PFSK-1 (cell line): ENCODE data around the gene EVI5L.

ENCODE experiments used
- FOXP2 ChIP-seq: optimal IDR thresholded peaks from 2 replicates; pipeline ENCODE3; 2011; ENCODE audit warnings: borderline replicate concordance, control low read depth, inconsistent platforms; ENCODE audit not compliant: insufficient read depth; ENCODE audit errors: extremely low read length, extremely low read depth
- POLR2AphosphoS5 ChIP-seq: IDR thresholded peaks from 2 replicates; pipeline ENCODE4 v1.6.1; 2012; ENCODE audit warnings: low read depth, mild to moderate bottlenecking, control low read depth, low read length, moderate library complexity
- SIN3A ChIP-seq: IDR thresholded peaks from 2 replicates; pipeline ENCODE4 v1.6.1; 2012; ENCODE audit warnings: mild to moderate bottlenecking, low read length, moderate library complexity, borderline replicate concordance; ENCODE audit not compliant: insufficient read depth
- TAF1 ChIP-seq: IDR thresholded peaks from 2 replicates; pipeline ENCODE4 v1.6.1; 2012; ENCODE audit warnings: low read length, control low read depth, borderline replicate concordance; ENCODE audit not compliant: insufficient read depth
- TF ChIP-seq, protein P1 (sequence below), 2 experiments: IDR thresholded peaks; 2 replicates each; pipeline versions ENCODE4 v1.6.1 to v1.8.0; 2011 to 2012; ENCODE audit warnings: low read depth in 2 of 2, low read length in 2 of 2, control low read depth in 1 of 2, inconsistent platforms in 1 of 2, mild to moderate bottlenecking in 1 of 2, moderate library complexity in 1 of 2; ENCODE audit not compliant: insufficient read depth in 1 of 2

Gene EVI5L

DNA sequence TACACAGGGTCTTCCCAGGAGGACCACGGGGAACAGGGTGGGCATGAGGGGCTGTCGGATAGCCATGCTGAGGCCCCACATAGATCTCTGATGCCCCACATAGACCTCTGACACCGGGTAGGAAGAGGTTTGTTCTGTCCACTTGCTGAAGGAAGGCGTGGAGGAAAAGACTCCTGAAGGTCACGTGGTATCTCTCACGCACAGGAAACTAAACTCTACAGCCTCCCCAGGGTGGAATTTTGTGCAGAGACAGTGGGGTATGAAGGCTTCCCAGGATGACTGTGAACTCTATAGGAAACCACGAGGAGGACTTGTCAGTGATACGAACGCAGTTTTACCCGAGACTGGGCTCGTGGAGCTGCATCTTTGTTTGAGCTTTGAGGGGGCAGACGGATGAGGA lies 2.8 kb downstream of the EVI5L start:
- no peak for TF ChIP-seq TAF1
- TF ChIP-seq, protein P1, sequence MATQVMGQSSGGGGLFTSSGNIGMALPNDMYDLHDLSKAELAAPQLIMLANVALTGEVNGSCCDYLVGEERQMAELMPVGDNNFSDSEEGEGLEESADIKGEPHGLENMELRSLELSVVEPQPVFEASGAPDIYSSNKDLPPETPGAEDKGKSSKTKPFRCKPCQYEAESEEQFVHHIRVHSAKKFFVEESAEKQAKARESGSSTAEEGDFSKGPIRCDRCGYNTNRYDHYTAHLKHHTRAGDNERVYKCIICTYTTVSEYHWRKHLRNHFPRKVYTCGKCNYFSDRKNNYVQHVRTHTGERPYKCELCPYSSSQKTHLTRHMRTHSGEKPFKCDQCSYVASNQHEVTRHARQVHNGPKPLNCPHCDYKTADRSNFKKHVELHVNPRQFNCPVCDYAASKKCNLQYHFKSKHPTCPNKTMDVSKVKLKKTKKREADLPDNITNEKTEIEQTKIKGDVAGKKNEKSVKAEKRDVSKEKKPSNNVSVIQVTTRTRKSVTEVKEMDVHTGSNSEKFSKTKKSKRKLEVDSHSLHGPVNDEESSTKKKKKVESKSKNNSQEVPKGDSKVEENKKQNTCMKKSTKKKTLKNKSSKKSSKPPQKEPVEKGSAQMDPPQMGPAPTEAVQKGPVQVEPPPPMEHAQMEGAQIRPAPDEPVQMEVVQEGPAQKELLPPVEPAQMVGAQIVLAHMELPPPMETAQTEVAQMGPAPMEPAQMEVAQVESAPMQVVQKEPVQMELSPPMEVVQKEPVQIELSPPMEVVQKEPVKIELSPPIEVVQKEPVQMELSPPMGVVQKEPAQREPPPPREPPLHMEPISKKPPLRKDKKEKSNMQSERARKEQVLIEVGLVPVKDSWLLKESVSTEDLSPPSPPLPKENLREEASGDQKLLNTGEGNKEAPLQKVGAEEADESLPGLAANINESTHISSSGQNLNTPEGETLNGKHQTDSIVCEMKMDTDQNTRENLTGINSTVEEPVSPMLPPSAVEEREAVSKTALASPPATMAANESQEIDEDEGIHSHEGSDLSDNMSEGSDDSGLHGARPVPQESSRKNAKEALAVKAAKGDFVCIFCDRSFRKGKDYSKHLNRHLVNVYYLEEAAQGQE (IDR thresholded peaks at IDR 0.05; ENCODE audit: insufficient read depth in 1 of 2, low read depth in 2 of 2, low read length in 2 of 2) = 0 out of 4 replicates have a peak, but pooled peaks of 1 of the 2 experiments have one; percentile 52

DNA sequence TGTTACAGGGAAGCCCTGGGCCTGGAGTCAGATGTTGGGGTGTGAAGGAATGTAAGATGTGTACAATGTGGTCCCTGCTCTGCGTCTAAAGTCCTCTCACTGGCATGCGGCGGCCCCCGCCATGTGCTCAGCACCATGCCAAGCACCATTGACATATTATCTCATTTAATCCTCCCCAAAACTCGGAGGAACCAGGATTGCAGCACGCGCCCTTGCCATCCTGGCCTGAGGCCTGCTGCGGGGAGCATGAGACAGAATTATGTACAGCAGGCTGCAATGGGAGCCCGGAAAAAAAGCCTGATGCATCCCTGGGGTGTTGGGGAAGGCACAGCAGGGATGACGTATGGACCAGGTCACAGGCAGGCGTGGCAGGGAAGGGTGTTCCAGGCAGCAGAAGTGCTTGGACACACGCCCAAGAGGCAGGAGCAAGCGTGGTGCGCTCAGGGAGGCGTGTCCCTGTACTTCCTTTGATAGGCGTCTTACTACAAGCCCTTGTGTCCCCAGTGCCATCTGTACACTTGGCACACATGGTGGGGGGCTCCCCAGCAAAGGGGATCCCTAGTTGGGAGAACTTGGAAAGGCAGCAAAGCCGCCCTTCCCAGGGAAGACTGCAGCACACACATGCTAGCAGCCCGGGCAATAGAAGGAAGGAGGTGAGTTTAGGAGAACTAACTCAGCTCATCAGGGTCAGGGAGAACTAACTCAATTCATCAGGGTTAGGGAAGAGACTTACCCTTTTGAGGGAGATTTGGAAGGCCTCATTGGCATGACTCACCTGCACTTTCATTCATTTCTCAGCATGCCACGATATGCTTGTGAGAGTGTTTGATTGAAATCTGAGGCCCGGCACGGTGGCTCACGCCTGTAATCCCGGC lies 3.4 kb downstream of the EVI5L start:
- TF ChIP-seq FOXP2 (peak; percentile 35), TAF1 (no peak)

DNA sequence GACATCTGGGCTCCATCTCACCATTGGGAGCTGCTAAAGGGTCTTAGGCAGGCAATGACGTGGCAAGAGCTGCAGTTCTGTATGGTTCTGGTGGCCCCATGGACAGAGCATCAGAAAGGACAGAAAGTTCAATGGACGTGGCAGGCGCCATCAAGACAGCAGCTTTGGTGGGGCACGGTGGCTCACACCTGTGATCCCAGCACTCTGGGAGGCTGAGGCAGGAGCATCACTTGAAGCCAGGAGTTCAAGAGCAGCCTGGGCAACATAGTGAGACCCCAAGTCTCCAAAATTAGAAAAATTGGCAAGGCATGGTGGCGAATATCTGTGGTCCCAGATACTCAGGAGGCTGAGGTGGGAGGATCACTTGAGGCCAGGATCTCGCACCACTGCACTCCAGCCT lies 9.5 kb downstream of the EVI5L start:
- no peak for TF ChIP-seq FOXP2
- TF ChIP-seq POLR2AphosphoS5 = no peak
- TF ChIP-seq SIN3A = no peak
- no peak for TF ChIP-seq TAF1
- TF ChIP-seq, protein P1 (IDR thresholded peaks at IDR 0.05; ENCODE audit: insufficient read depth in 1 of 2, low read depth in 2 of 2, low read length in 2 of 2) = no peak

DNA sequence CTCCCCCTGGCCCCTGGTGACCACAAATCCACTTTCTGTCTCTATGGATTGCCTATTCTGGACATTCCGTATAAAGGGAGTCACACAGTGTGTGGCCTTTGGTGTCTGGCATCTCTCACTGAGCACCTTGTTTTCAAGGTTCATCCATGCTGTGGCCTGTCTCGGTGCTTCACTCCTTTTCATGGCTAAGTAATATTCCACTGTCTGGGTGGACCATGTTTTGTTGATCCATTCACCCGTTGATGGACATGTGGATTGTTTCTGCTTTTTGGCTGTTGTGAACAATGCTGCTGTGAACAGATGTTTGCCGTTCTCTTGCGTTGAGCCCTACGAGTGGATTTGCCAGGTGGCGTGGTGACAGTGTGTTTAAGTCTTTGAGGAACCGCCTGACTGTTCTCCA lies 10.6 kb downstream of the EVI5L start:
- TF ChIP-seq SIN3A (no peak), POLR2AphosphoS5 (no peak), TAF1 (no peak), FOXP2 (no peak)
- TF ChIP-seq, protein P1 (IDR thresholded peaks at IDR 0.05; ENCODE audit: insufficient read depth in 1 of 2, low read depth in 2 of 2, low read length in 2 of 2) = no peak

DNA sequence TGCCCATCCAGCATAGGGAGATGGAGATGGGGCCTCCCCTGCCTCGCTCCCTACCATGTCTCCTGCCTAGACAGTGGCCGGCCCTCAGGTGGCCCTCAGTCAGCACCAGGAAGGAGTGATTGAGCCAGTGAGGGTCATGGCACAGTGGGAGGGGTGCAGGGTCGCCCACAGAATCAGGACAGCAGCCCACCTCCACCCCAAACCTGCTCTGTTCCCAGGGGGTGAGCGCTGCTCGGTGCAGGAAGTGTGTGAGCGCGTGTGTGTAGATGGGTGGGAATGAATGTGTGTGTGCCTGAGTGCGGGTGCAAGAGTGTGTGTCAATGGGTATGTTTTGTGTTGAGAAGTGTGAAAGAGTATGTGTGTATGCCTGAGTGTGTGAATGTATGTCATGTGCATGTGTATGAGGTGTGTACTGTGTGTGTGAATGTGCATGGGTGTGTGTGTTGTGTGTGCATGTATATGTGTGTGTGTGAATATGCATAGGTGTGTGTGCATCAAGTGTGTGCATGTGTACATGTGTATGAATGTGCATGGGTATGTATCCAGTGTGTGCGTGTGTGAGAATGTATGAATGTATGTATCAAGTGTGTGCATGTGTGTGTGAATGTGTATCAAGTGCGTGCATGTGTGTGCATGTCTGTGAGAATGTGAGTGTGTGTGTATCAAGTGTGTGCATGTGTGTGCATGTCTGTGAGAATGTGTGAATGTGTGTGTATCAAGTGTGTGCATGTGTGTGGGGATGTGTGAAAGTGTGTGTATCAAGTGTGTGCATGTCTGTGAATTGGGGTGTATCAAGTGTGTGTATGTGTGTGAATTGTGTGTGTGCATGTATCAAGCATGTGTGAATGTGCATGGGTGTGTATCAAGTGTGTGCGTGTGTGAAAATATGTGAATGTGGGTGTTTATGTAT lies 12.0 kb downstream of the EVI5L start:
- TF ChIP-seq, protein P1 (IDR thresholded peaks at IDR 0.05; ENCODE audit: insufficient read depth in 1 of 2, low read depth in 2 of 2, low read length in 2 of 2) = no peak
- TF ChIP-seq SIN3A = no peak
- no peak for TF ChIP-seq FOXP2
- no peak for TF ChIP-seq TAF1
- no peak for TF ChIP-seq POLR2AphosphoS5
